Bronchial epithelial cell (primary cell): ENCODE data around the gene SLC29A2. TPM values are rescaled to one million over a fixed set of nuclear protein-coding genes. Genes with fewer than 3 reads are reported as not detected.
A peak's percentile ranks its signal among the peaks of the same experiment; 100 is the strongest.

Experiments used
- DNase-seq: peaks from one replicate; pipeline ENCODE4 v3.0.0-alpha.2; 2010; ENCODE audit warnings: low read depth
- FAIRE-seq: peaks from 2 replicates; lab custom pipeline; 2011; peaks lifted over from hg19 to GRCh38; lab: Jason Lieb, UNC
- H3K27me3 ChIP-seq: 2 replicates; pipeline ENCODE4 v1.5.1; 2011; ENCODE audit warnings: low read length; ENCODE audit not compliant: control insufficient read depth, insufficient read depth
- H3K36me3 ChIP-seq: 2 replicates; pipeline ENCODE4 v1.5.1; 2011; ENCODE audit warnings: low read length; ENCODE audit not compliant: control insufficient read depth, insufficient read depth
- H3K4me3 ChIP-seq: 2 replicates; pipeline ENCODE4 v1.5.1; 2011; ENCODE audit warnings: mild to moderate bottlenecking, low read depth, low read length, control low read depth
- CTCF ChIP-seq: IDR thresholded peaks from 2 replicates; pipeline ENCODE4 v1.5.1; 2011; ENCODE audit warnings: mild to moderate bottlenecking, moderate library complexity, low read length, control low read depth, inconsistent platforms; ENCODE audit not compliant: insufficient read depth, severe bottlenecking
- total RNA-seq: library from RNA; depleted of rRNA; stranded (reverse); fragments of >200 nt; gene quantifications from 2 replicates; pipeline ENCODE4 v1.2.1, GENCODE V29; 2014

The SLC29A2 gene
- total RNA-seq, 1 donor from 2014 or later, result 2.1 TPM

GRCh38 chr11:66369073-66369894 is 2.3 kb downstream of the SLC29A2 start:
- Histone ChIP-seq H3K4me3 (no peak overlapping the region), H3K27me3 (no peaks in the 10 kb centered on the region), H3K36me3 (peaks cover 2% of the 10 kb centered on the region)
- FAIRE-seq, result no peak
- DNase-seq, result no peak
- no peak for TF ChIP-seq CTCF

- Histone ChIP-seq H3K36me3 (peaks cover 2% of the 10 kb centered on the region), H3K4me3 (no peak overlapping the region), H3K27me3 (no peaks in the 10 kb centered on the region)
- DNase-seq (no peak), FAIRE-seq (no peak)
- no peak for TF ChIP-seq CTCF
Measured at GRCh38 chr11:66368484-66368883, 3.1 kb downstream of the SLC29A2 start.

- TF ChIP-seq CTCF, result no peak
- no peak overlapping the region for H3K4me3 ChIP-seq
Measured at GRCh38 chr11:66367561-66368312, 3.8 kb downstream of the SLC29A2 start.

GRCh38 chr11:66366844-66367477 is 4.6 kb downstream of the SLC29A2 start:
- no peak for FAIRE-seq
- Histone ChIP-seq H3K36me3 (peaks cover 2% of the 10 kb centered on the region), H3K4me3 (no peak overlapping the region), H3K27me3 (no peaks in the 10 kb centered on the region)
- no peak for TF ChIP-seq CTCF
- no peak for DNase-seq

More at GRCh38 chr11:66367561-66368312, 3.8 kb downstream of the SLC29A2 start:
- H3K36me3 ChIP-seq, result peaks cover 2% of the 10 kb centered on the region
- FAIRE-seq (peak; percentile 55), DNase-seq (no peak)
- no peaks in the 10 kb centered on the region for H3K27me3 ChIP-seq

GRCh38 chr11:66365711-66366619 is 5.6 kb downstream of the SLC29A2 start:
- Histone ChIP-seq H3K4me3 (no peak overlapping the region), H3K27me3 (no peaks in the 10 kb centered on the region), H3K36me3 (peaks cover 2% of the 10 kb centered on the region)
- DNase-seq (no peak), FAIRE-seq (peak; percentile 70)
- TF ChIP-seq CTCF, result no peak
